Stimulated activated CD8-positive, alpha-beta memory T cell treated with anti-CD3 and anti-CD28 coated beads, Interleukin-2, amount 100 ng/mL, for 1 hour (primary cell): Measurements from ENCODE around the gene ATXN7L1.

Experiments
- DNase-seq, 2 donors: peaks; one replicate each; pipeline ENCODE4 v3.0.0-alpha.2; 2020; ENCODE audit warnings: low read depth in 2 of 2

The ATXN7L1 gene

DNA sequence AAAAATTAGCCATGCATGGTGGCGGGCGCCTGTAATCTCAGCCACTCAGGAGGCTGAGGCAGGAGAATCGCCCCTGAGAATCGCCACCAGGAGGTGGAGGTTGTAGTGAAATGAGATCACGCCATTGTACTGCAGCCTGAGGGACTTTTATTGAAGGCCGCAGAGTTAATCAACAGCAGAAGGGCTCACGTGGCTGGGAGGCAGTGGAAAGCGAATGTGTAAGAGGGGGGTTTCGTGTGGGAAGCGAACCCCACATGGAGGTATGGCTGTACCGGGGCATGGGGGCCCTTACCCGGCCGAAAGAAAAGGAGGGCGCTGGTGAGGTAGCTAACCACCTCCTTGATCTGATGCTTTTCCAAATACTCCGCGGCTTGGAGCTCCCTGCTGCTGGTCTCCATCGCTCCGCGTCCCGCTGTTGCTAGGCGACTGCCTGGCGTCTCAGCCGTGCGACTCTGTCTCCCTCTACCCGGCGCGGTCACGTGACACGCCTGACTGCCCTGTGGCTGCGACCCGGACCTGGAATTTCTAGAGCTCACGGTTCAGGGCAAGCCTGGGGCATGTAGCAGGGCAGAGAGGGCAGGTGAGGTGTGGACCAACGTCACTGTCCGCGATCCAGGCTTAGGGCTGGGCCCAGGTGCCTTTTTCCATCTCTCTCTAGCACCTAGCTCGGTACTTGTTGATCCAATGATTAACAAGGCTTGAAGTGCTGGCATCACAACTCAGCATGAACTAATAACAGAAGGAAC is 295.2 kb downstream of the ATXN7L1 start, which contains the start of gene EFCAB10:
Gene EFCAB10 (minus strand): TSS at position 428 of the 746 bp plus-strand sequence. CDS start 30 bp downstream, at position 398.
- DNase-seq = peak in 1 of 2 donors; percentile 3

DNA sequence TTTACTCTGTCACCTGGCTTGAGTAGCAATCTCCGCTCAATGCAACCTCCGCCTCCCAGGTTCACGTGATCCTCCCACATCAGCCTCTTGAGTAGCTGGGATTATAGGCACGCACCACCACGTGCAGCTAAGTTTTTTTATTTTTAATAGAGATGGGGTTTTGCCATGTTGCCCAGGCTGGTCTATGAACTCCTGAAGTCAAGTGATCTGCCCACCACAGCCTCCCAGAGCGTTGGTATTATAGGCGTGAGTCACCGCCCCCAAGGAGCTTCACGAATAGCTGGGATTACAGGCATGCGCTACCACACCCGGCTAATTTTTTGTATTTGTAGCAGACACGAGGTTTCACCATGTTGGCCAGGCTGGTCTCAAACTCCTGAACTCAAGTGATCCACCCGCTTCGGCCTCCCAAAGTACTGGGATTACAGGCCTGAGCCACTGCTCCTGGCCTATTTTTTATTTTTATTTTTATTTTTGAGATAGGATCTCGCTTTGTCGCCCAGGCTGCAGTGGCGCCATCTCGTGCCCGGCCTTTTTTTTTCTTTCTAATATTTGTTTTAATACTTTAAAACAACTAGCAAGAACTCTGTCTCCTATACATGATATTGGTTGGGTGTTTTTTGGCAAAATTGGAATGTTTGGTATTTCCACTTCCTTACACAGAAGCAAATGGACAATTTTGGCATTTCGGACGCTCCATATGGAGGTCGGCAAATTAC is 296.2 kb downstream of the ATXN7L1 start:
- no peak for DNase-seq

DNA sequence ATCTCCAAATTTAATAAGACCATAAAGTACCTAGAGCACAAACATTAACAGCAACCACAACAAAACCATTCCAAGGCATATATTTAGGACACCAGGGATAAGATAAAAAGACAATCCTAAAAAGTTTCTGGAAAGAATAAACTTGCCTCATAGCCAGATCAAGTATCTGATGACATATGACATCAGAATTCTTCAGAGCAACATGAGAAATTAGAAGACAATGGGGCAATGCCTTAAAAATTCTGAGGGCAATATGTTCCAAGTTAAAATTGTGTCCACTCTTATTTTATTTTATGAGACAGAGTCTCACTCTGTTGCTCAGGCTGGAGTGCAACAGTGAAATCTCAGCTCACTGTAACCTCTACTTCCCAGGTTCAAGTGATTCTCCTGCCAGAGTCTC is 297.9 kb downstream of the ATXN7L1 start:
- DNase-seq = no peak

DNA sequence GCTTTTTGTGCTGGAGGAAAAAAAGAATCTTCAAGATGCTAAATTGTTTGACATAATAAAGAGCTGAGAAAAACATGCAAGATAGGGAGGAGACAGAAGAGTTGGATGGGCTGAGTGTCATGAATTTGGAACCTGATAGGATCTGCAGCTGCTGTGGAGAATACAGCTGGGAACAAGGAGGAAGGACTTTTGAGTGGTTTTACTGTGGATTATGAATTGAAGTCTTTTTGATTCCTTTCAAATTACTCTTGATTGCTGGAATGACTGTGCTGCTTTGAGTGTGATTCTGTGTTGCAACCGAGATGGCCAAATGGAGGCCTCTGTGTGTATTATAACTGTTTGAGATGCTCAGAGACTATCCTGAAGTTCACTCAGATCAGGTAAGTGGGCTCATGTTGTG is 299.1 kb downstream of the ATXN7L1 start:
- no peak for DNase-seq

DNA sequence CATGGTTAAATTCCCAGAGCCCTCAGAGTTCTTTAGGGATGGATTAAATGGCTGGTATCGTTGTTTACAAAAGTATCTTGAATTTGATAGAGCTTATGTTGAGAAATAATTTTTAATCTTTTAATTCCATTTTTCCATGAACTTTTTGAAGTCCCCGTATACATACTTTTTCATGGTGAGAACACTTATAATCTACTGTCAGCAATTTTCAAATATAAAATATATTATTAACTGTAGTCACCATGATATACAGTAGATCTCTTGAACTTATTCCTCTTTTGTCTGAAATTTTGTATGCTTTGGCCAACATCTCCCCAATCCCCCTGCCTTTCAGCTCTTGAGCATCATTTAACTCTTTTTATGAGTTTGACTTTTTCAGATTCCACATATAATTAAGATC is 304.5 kb downstream of the ATXN7L1 start:
- no peak for DNase-seq

DNA sequence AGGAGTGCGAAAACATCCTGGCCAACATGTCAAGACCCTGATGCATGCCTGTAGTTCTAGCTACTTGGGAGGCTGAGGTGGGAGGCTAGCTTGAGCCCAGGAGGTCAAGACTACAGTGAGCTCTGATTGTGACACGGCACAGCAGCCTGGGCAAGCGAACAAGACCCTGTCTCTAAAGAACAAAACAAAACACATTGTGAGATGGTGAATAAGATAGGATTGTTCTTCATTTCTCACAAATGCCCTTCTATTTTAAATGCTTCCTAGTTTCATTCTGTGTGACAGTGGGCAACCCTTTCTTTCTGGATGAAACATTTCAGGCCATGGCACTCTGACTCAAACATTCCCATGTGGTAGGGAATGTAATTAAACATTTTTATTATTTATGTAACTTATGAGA is 308.6 kb downstream of the ATXN7L1 start:
- DNase-seq = no peak

DNA sequence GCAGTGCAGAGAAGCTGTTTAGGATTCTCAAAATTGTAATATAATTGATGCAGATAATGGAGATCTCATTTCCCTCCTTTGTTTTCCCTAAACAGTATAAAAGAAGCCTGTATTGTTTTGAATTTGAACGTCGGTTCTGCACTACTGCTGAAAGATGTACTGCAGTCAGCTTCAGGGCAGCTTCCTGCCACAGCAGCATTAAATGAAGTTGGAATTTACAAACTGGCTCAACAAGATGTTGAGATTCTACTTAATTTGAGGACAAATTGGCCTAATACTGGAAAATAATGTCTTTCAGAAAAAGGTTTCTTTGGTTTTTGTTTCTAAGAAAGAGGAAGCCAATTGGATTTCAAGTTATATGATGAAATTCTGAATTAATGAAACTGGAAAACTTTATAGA is 309.4 kb downstream of the ATXN7L1 start:
- no peak for DNase-seq

DNA sequence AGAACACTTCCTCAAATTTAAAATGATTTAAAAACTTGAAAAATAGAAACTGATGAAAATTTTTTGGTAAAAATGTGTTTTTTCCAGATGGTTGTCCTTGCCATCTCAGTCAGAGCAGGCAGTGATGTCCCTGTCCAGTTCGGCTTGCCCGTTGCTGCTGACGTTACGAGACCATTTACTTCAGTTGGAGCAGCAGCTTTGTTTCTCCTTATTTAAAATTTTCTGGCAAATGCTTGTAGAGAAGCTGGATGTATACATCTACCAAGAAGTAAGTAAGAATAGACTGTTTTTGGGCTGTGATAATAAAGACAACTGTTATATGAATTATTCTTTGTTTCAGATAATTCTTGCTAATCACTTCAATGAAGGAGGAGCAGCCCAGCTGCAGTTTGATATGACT is 311.2 kb downstream of the ATXN7L1 start:
- DNase-seq = no peak

DNA sequence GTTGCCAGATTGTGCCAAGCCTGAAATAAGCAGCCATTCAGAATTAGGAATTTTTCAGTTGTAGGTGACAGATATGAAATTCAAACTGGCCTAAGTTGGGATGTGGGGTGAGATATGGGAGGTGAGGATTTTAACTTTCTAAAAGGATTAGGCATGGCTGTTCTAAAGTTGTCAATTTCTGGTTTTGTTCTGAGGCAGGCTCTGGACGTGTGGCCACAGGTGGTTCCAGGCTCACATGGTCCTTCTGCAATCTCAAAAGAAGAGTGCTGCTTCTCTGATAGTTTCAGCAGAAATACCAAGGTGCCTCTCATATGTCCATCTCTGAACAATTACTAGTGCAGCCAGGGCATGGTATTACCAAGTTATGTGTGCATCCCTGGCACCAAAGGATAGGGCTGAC is 316.5 kb downstream of the ATXN7L1 start:
- no peak for DNase-seq
